Gastroesophageal sphincter (tissue), 3 donors: ENCODE data around the gene BARHL2.

ENCODE experiments used
- CTCF ChIP-seq, 4 experiments: fragments of 200-600 bp in 2 of 4; fragments of 450-650 bp in 2 of 4; sonication (generic) in 1 of 4; IDR thresholded peaks; one replicate each; pipeline ENCODE4 v1.5.1; 2017 to 2019; ENCODE audit warnings: antibody characterized with exemption in 4 of 4, mild to moderate bottlenecking in 2 of 4, moderate library complexity in 2 of 4
- POLR2AphosphoS5 ChIP-seq: sonication (generic); formaldehyde crosslinking; IDR thresholded peaks from one replicate; pipeline ENCODE4 v1.6.1; 2017; ENCODE audit warnings: antibody characterized with exemption

- TF ChIP-seq CTCF (IDR thresholded peaks at IDR 0.05) (no peak), POLR2AphosphoS5 (no peak)
Measured at GRCh38 chr1:90715309-90715708, 1.8 kb downstream of the BARHL2 start.
